T1000 (cell line): Measurements from ENCODE around the gene STXBP1.
"Not testable (repeated sequence)": the region's sequence is repeated elsewhere in the genome, so short reads cannot be mapped to it uniquely, and the experiment has no call there.

Experiments used
- DNase-seq: peaks from one replicate; lab custom pipeline; 2025; ENCODE audit warnings: mixed read lengths; lab: John Stamatoyannopoulos, UW

Gene STXBP1

DNA sequence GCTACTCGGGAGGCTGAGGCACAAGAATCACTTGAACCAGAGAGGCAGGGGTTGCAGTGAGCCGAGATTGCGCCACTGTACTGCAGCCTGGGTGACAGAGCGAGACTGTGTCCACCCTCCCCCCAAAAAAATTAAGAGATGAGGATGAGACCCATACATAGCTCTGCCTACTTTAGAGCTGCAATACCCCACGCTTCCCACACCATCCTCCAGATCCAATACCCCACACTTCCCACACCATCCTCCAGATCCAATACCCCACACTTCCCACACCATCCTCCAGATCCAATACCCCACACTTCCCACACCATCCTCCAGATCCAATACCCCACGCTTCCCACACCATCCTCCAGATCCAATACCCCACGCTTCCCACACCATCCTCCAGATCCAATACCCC is 34.9 kb upstream of the STXBP1 start:
- DNase-seq, result not testable (repeated sequence)

DNA sequence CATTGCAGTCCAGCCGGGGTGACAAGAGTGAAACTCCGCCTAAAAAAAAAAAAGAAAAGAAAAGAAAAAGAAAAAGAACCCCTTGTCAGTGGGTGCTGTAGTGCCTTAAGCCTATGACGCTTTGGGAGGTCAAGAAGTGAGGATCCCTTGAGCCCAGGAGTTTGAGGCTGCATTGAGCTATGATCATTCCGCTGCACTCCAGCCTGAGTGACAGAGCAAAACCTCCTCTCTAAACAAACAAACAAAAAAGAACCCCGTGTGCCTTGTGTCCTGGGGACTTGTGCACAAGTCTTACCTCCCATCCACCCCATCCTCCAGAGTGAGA is 33.5 kb upstream of the STXBP1 start:
- no peak for DNase-seq

DNA sequence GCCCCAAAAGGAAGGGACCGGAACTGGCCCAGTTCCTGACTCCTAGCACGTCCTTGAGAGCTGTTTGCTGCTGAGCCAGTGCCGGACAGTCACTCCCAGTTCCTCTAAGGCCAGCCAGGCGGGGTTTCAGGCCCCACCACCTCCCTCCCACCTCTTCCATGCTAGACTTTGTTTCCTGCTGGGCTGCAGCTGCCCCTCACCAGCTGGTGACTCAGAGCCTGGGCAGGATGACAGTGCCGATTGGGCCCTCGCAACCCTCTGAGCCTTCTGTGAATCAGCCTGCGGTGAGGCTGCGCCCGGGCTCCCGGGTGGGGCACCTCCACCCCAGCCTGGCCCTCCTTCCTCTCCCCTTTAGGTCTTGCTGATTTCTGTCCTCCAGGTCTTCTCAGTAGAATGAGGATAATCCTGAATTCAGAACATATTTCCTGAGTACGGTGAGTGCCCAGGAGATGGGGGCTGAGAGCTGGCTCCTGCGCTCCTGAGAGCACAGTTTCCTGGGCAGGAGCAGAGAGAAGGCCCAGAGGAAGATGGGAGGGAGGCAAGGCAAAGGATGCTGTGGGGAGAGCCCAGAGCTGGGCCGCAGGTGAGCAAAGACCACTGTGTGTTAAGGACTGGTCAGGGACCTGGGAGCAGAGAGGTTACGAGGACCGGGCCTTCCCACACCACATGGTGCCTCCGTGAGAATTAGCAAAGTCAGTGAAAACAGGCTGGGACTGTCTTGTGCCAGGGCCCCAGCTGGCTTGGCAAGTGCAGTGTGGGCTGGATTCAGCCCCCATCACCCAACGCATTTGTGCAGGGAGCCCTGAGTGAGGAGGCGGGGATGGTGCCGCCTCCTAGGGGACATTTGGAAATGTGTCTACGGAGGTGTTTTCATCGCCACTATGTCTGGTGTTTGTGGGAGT is 32.9 kb upstream of the STXBP1 start:
- DNase-seq, result peak; percentile 91

DNA sequence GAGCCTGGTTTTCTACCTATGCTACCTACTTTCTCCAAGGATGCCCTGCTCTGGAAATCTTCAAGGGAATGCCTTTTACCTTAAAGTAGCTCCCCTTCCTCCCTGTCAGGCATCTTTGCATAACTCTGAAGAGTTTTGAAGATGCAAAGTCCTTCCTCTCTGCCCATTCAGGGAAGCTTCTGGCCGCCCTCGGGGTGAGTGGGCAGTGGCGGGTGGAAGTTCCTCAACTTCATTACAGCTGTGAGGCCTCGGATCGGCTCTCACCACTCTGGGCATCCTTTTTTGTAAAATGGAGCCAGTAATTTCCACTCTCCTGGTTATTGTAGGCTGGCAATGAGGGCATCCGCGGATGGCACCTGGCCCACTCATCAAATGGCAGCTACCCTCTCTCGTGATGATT is 31.7 kb upstream of the STXBP1 start:
- no peak for DNase-seq

DNA sequence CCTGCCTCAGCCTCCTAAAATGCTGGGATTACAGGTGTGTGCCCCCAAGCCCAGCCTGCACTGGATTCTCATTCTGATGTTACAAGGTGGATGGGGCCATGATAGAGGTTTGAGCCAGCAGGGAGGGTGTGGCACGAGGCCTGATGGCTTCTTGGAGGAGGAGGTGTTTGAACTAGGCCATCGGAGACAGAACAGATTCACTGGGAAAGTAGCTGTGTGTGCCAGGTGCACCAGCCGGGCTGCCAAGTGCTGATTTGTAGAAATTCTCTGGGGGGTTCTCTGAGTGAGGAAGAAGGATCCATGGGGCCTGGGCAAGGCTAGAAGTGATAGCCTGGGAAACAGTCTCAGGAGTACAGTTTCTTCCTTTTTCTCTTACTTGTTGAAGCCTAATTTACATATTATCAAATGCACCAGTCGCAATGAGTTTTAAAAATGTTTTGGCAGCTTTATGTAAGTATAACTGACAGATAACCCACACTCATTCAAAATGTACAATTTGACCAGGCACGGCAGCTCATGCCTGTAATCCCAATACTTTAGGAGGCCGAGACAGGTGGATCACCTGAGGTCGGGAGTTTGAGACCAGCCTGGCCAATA is 31.1 kb upstream of the STXBP1 start:
- DNase-seq, result no peak

DNA sequence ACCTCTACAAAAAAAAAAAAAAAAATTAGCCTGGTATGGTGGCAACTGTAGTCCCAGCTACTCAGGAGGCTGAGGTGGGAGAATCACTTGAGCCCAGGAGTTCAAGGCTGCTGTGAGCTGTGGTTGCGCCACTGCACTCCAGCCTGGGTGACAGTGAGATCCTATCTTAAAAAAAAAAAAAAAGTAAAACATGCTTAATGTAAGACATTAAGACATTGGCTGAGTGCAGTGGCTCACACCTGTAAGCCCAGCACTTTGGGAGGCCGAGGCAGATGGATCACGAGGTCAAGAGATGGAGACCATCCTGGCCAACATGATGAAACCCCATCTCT is 27.6 kb upstream of the STXBP1 start:
- not testable (repeated sequence) for DNase-seq

DNA sequence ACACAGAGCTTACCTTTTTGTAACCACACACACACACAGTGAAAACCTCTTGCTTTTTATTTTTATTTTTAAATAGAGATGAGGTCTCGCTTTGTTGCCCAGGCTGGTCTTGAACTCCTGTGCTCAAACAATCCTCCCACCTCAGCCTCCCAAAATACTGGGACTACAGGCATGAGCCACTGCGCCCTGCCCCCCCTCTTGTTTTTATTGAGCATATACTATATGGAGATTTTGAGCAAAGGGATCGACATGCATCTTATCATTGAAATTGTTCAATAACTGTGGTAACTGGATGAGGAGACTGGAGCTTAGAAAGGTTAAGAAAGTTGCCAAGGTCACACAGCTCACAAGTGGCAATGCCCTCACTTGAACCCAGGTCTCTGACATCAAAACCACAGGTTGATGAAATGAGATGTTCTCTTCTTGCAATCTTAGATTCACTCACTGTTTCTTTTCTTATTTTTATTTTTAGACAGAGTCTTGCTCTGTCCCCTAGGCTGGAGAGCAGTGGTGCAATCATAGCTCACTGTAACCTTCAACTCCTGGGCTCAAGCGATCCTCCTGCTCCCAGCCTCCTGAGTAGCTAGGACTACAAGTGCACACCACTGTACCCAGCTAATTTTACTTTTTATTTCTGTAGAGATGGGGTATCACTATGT is 26.8 kb upstream of the STXBP1 start:
- DNase-seq, result no peak

DNA sequence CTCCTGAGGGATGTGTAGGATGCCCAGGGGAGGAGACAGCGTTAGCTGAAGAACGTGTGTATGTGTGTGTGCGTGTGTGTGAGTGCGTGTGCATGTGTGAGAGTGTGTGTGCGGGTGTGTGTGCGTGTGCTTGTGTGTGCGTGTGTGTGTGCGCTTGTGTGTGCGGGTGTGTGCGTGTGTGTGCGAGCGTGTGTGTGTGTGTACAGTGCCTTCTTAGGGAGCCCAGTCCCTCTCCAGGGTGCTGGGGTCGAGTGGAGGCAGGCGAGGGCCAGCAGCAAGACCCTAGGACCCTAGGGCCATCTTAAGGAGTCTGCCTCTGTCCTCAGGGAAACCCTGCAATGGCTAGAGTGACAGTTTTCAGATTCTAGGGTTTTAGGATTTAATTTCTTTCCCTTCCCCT is 26.0 kb upstream of the STXBP1 start:
- DNase-seq, result no peak

DNA sequence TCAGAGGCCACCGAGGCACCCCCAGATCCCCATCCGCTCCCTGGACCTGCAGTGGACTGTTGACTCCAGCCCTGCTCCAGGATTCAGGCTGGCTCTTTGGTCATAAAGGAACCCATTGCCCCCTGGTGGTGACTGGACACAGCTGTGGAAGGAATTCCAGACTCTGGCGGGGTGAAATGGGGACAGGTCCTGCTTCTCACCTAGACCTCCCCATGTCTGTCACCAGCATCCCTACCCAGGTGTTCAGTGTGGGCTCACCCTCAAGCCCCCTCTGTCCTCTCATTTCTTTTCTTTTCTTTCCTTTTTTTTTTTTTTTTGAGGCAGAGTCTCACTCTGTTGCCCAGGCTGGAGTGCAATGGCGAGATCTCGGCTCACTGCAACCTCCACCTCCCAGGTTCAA is 25.5 kb upstream of the STXBP1 start:
- DNase-seq, result no peak

DNA sequence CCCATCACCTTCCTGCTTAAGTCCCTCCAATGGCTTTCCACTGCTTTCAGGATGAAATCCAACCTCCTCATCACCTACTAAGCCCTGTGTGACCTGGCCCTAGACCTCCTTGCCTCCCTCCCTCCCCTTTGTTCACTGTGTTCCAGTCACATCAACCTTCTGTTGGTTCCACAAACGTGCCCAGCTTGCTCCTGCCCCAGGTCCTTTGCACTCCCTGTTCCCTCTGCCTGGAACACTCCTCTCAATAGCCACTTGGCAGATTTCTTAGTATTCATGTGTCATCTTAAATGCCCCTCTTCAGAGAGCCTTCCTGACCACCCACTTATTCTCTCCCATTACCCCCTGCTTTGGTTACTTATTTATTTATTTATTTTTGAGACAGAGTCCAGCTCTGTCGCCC is 24.1 kb upstream of the STXBP1 start:
- no peak for DNase-seq

DNA sequence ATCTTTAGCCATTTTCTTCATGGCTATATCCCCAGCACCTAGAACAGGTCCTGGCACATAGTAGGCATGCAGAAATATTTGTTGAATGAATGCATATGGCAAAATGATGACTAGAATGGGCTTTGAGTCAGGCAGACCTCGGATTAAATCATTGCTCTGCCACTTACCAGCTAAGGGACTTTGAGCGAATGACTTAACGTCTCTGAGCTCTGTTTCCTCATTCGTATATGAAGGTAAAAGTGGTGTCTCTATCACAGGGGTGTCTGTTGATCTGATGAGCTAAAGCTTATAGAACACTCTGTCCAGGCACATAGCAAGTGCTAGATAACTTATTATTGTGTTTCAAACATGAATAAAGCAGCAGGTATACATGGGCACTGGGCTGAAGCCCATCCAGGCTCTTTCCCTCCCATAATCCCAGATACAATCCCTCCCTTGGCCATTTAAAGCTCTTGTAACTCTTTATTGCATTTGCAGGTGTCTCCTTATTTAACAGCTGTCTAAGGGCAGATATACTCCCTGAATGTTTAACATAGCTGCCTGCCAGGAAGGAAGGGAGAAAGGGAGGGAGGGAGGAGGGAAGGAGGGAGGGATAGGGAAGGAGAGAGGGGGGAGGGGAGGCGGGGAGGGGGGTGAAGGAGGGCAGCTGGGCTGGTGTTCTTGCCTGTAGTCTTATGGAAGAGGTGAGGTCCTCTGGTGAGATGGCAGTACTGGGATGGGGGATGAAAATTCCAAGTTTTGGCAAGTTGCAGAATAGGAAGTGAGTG is 23.2 kb upstream of the STXBP1 start:
- DNase-seq, result no peak

DNA sequence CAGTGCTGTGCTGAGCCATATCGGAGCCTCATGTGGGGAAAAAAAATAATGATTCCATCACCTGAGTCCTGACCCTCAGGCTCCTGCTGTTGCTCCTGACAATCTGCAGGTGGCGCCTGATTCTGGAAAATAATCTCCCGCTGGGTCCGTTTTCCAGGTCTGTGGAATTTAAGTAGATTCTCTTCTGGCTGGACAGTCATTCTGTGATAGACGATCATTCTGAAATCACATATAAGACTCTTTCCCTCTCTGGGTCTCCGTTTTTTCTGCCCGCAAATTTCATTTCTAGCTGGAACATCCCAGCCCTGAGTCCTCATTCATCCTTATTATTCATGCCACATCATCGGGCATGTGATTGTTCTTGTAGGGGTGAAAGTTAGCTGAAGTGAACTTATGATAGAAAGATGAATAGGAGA is 22.1 kb upstream of the STXBP1 start:
- DNase-seq, result peak; percentile 48

DNA sequence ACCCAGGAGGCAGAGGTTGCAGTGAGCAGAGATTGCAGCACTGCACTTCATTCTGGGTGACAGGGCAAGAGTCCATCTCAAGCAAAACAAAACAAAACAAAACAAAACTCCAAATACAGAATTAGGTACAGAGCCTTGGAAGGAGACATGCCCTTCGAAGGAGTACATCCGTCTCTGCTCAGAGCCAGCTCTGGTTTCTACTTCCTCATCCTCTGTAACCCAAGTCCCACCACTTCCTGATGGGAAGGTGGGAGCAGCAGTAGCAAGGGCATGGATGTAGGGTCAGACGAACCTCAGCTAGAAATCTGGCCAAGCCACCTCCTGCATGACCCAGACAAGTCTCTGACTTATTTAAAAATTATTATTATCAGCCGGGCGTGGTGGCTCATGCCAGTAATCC is 16.5 kb upstream of the STXBP1 start:
- no peak for DNase-seq

DNA sequence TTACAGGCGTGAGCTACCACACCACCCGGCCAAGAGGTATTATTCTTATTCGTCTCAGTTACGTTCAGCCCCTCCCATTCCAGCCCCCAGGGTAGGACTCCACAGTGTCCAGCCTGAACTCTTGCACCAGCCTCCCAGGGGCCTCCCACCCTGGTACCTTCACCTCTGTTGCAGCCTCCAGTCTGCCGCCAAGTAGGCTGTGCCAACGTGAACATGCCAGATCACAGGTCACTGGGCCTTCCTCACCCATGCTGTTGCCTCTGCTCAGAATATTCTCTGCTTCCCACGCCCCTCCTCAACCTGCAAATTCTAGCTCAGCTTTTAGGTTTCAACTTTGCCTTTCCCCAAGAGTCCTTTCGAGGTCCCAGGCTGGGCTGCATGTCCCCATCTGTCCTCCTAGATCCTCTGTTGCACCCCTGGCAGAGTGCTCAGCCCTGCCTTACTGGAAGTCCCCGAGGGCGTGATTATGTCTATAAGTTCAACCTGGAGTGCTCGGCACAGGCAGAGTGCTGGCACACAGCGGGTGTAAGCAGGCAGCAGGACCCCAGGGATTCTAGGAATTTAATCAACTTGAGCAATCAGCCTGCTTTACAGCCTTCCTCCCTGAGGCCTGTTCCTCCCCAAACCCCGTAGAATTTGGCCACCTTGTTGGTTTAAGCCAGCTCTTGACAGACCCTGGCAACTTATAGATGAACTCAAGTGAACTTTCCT is 13.1 kb upstream of the STXBP1 start:
- DNase-seq, result peak; percentile 10

DNA sequence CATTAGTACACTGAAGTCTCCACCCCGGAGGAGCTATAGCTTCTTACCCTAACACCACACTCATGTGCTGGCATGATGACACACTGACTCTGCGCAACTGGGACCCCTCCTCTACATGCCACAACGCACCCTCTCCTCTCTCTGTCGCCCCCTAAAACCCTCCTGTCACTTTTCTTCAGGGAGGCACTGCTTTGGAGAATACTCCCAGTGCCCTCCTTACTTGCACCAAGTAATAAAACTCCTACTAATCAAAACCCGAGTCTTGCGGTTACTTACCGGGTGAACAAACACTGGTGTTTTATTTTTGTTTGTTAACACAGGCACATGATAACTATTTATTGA is 12.6 kb upstream of the STXBP1 start:
- DNase-seq, result no peak

DNA sequence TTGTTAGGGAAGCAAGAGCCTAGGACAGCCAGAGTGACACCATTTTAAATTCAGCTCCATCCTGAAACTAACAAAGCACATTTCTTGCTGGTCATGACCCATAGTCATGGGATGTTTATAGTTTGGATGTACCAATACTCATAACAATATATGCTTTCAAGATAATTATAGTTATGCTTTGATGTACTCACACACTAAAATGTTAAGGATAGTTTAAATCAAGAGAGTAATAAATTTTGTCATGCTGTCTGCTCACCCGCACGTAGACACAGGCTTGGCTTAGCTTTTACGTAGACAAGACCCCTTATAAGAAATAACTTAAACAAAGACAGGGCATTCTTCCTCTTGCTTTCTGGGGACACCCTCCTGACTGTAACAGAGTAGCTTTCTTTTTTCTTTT is 8.9 kb upstream of the STXBP1 start:
- DNase-seq, result no peak

DNA sequence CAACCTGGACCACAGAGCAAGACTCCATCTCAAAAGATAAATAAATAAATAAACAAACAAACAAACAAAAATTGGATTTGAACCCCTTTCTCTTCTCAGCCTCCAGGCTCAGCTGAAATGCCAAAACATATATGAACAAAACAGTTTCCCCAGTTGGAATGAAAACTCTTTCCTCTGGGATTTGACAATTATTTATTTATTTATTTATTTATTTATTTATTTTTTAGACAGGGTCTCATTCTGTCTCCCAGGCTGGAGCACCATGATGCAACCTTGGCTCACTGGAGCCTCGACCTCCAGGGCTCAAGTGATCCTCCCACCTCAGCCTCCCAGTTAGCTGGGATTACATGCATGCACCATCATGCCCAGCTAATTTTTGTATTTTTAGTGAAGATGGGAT is 6.0 kb upstream of the STXBP1 start:
- no peak for DNase-seq

DNA sequence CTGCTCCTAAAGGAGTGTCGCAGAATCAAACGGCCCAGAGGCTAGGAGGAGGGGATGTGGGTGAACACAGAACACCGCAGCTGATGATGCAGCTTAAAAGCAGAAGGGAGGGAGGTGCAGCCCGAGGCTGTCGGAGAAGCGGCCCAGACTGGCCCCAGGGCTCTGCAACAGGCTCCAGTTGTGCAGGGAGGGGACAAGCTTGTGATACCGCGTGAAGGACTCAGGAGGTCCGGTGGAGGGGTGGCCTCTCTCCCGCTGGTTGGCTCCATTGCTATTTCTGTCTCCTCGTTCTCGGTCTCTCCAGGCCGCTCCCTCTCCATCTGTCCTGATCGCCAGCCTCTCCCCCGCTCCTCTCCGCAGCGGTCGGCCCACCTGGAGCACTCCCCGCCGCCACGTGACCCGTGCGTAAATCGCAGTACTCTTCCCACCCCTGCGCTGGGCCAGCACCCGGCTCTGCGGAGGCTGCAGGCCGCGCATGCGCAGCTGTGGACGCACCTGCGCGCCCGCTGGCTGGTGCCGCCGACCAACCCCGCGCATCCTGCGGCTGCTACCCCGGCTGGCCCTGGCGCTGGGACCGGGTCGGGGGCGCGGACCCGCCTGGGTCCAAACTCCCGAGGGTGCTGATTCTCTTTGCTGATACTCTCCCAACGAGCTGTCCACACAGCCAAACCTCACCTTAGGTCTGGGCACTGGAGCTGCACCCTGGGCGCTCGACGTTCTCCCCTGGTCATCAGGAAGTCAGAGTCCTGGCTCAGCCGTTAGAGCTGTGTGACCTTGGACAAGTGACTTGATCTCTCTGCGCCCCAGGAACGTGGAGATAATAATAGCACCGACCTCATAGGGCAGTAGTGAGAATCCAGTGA is 3.7 kb upstream of the STXBP1 start:
- DNase-seq, result peak; percentile 47

DNA sequence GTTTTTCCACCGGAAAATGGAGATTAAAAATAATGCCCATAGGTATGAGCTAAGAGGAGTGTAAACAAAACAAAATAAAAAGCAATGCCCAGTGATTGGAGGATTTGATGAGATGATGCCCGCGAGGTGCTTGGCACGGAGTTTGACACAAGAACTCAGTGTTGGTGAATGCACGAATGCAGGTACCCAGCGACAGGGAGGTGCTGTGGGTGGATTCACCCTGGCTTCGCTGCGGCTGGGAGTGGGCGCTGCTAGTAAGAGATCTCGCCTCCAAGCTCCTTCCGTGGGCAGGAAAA is 526 bp upstream of the STXBP1 start:
- DNase-seq, result no peak

DNA sequence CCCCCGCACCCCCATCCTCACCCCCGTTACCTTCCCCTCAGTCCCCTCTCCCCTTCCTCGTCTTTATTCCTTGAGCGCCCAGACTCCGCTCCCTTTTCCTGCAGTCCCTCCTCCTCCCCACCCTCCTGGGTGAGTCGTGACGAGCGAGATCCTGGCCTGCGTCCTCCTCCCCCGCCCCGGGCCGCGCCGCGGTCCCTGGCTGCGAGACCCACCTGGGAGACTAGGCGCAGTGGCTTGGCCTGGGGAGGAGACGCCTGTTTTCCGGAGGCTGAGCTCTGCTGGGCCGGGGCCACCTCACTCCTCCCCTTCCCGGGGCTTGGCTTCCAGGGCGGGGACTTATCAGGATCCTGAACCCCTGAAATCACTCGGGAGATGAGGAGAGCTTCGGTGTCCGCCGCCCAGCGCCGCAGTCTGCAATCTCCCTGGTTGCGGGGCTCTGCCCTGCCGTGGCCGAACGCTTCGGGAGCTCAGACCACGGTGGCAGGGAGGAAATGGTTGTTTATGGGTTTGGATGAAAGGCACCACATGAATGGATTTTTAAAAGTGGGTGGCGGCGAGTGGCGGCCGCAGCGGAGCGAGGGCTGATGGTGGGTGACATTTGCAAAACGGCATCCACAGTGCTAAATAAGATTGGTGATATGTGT is 984 bp downstream of the STXBP1 start:
- peak; percentile 47 for DNase-seq

DNA sequence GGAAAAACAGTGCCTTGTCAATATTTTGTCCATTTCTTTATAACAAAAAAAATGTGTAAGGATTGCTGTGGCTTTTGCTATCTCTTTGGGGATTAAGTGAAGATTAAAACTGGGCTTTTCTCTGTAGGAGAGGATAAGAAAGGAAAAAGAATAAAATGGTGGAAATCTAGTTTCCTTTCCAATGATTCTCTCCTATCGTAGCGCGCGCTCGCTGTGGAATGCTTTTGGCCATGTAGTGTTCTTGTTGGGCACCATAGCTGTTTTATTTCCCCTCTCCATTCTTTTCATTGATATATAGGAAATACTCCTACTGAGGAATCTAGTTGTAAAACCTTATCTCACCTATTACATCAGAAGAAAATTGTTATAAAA is 1.5 kb downstream of the STXBP1 start:
- DNase-seq, result no peak
